K562 (cell line): ENCODE measurements around the gene CDC45. TPM values are rescaled to one million over a fixed set of nuclear protein-coding genes. Genes with fewer than 3 reads are reported as not detected.

ENCODE experiments used
- ARID3A ChIP-seq: IDR thresholded peaks from 2 replicates; pipeline ENCODE4 v1.6.1; 2012; ENCODE audit warnings: low read depth, low read length, improper control_type of control experiment, borderline replicate concordance
- E2F4 ChIP-seq: sonication (generic); formaldehyde crosslinking; IDR thresholded peaks from 2 replicates; pipeline ENCODE4 v1.8.0; 2022; ENCODE audit warnings: mild to moderate bottlenecking, low read depth, missing genetic modification reagents
- ETV1 ChIP-seq: fragments of 450-650 bp; conservative IDR thresholded peaks from 2 replicates; pipeline ENCODE4 v1.6.1; 2016; ENCODE audit warnings: missing genetic modification characterization, control low read depth, low read depth, missing compliant biosample characterization
- HIVEP1 ChIP-seq: fragments of 250-450 bp; sonication (Bioruptor Pico); IDR thresholded peaks from 2 replicates; pipeline ENCODE4 v1.4.0; 2020; ENCODE audit warnings: mild to moderate bottlenecking
- IRF2 ChIP-seq: sonication (generic); formaldehyde crosslinking; IDR thresholded peaks from 2 replicates; pipeline ENCODE4 v1.8.1; 2022; ENCODE audit warnings: mild to moderate bottlenecking, missing genetic modification reagents
- POLR2G ChIP-seq: fragments of 200-400 bp; formaldehyde crosslinking; IDR thresholded peaks from 2 replicates; pipeline ENCODE4 v1.6.1; 2017; ENCODE audit warnings: low read depth, mild to moderate bottlenecking, antibody characterized with exemption, low read length, moderate library complexity
- PTBP1 ChIP-seq: fragments of 200-400 bp; formaldehyde crosslinking; IDR thresholded peaks from 2 replicates; pipeline ENCODE4 v1.6.1; 2017; ENCODE audit warnings: low read depth, low read length
- RREB1 ChIP-seq: fragments of 250-450 bp; sonication (Bioruptor Pico); IDR thresholded peaks from 2 replicates; pipeline ENCODE4 v1.4.0; 2020
- SIRT6 ChIP-seq: IDR thresholded peaks from one replicate; pipeline ENCODE4 v1.6.1; 2012; ENCODE audit warnings: low read depth, mild to moderate bottlenecking, control low read depth, inconsistent platforms, low read length, moderate library complexity
- SMAD3 ChIP-seq: fragments of 450-650 bp; formaldehyde crosslinking; conservative IDR thresholded peaks from 2 replicates; pipeline ENCODE4 v1.4.0; 2020; ENCODE audit warnings: mild to moderate bottlenecking
- SREBF2 ChIP-seq: sonication (generic); formaldehyde crosslinking; IDR thresholded peaks from 2 replicates; pipeline ENCODE4 v1.4.0; 2020; ENCODE audit warnings: mild to moderate bottlenecking, missing genetic modification reagents
- TAF7 ChIP-seq: fragments of 450-650 bp; IDR thresholded peaks from 2 replicates; pipeline ENCODE4 v1.6.1; 2016; ENCODE audit warnings: missing genetic modification characterization, missing compliant biosample characterization
- WHSC1 ChIP-seq: IDR thresholded peaks from one replicate; pipeline ENCODE4 v1.6.1; 2012; ENCODE audit warnings: low read length, control low read depth, inconsistent platforms
- ZKSCAN8 ChIP-seq: fragments of 200-800 bp; sonication (Bioruptor generic); IDR thresholded peaks from 2 replicates; pipeline ENCODE4 v1.6.1; 2016; ENCODE audit warnings: missing genetic modification characterization, missing compliant biosample characterization
- ZNF224 ChIP-seq: sonication (generic); formaldehyde crosslinking; IDR thresholded peaks from 2 replicates; pipeline ENCODE4 v1.8.0; 2022; ENCODE audit warnings: mild to moderate bottlenecking, missing genetic modification reagents
- ZNF717 ChIP-seq: fragments of 250-450 bp; sonication (Bioruptor Pico); IDR thresholded peaks from 2 replicates; pipeline ENCODE4 v1.5.0; 2021
- polyA plus RNA-seq, 8 experiments: library from polyadenylated mRNA; depleted of rRNA in 4 of 8; stranded (reverse) in 5 of 8; unstranded in 3 of 8; fragments of >200 nt; fragmentation: Nextera tagmentation in 2 of 8; fragmentation: Illumina TruSeq in 1 of 8; extraction: Ambion mirVana in 2 of 8; extraction: Trizol in 1 of 8; gene quantifications; 2 replicates each; pipeline versions ENCODE4 v1.2.1 to v1.2.3, GENCODE V29; 2011 to 2014; ENCODE audit warnings: inconsistent platforms in 1 of 8, missing spikeins in 1 of 8
- total RNA-seq, 7 experiments: library from RNA; depleted of rRNA in 6 of 7; stranded (reverse); fragments of >200 nt in 6 of 7; fragmentation: Illumina TruSeq in 2 of 7; extraction: Trizol in 2 of 7; gene quantifications; 2 replicates each; pipeline versions ENCODE4 v1.2.1 to v1.2.3, GENCODE V29; 2011 to 2021; ENCODE audit warnings: low replicate concordance in 1 of 7
- TF ChIP-seq, protein P1 (sequence below): fragments of 200-800 bp; sonication (Bioruptor generic); IDR thresholded peaks from 2 replicates; pipeline ENCODE4 v1.6.1; 2017; ENCODE audit warnings: missing genetic modification characterization, missing compliant biosample characterization

The CDC45 gene
- total and polyA plus RNA-seq, 9 of the 15 experiments (the other 6 are each of a cell fraction or from before 2014, with no cell fraction given) = 251 to 580 (median 410) TPM

DNA sequence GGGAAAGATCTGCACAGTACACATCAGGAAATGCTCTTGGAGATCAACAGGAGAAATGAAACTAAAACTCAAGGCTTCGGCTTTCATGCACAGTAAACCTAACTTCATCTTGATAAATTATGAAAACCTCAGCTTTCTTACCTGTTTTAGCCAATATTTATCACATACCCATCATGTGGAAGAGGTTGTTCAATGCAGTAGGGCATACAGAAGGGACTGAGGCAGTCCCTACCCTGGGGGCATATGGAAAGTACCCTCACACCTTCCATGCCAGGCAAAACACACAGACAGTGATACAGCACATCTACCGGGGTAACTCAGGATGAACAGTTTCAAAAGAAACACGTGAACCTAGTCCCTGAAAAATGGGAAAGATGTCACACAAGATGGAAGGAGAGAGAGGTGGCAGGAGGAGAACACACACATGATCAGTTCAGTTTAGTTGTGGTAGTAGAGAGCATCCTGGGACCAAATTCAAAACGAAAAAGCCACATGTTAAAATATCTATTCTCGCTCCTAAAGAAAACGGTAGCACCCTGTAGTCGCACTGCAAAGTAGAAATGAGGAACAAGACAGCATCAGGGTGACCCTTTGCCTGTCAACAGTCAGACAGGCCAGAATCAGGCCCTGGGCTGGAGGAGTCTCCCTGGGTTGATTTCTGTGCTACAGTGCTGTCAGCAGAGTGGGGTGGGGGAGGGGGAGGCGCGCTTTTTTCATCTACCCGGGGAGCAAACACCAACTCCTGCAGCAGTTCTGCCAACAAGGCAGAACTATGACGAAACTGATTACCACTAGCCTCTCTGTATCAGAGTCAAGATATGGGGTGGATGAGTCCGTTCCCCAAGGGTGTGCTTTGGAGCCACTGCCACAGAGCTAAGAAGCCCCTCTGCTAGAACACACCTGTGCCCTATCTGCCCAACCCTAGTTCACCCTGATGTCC, 49.5 kb upstream of the CDC45 start (continued):
- TF ChIP-seq POLR2G (no peak), WHSC1 (peak; percentile 23), ARID3A (0 out of 2 replicates have a peak, but pooled peaks have one; percentile 46), PTBP1 (peak; percentile 56; the same call in 1 of the 2 replicates), E2F4 (no peak), RREB1 (no peak), ZNF224 (CRISPR knock-in tag) (no peak), TAF7 (tag) (0 out of 2 replicates have a peak, but pooled peaks have one; percentile 8), SIRT6 (no peak), ZKSCAN8 (CRISPR knock-in tag) (no peak), ETV1 (tag) (no peak), SMAD3 (CRISPR knock-in tag) (peak; percentile 58; the same call in 1 of the 2 replicates), SREBF2 (CRISPR knock-in tag) (no peak), HIVEP1 (no peak), ZNF717 (CRISPR knock-in tag) (no peak), IRF2 (no peak)
- TF ChIP-seq, protein P1, sequence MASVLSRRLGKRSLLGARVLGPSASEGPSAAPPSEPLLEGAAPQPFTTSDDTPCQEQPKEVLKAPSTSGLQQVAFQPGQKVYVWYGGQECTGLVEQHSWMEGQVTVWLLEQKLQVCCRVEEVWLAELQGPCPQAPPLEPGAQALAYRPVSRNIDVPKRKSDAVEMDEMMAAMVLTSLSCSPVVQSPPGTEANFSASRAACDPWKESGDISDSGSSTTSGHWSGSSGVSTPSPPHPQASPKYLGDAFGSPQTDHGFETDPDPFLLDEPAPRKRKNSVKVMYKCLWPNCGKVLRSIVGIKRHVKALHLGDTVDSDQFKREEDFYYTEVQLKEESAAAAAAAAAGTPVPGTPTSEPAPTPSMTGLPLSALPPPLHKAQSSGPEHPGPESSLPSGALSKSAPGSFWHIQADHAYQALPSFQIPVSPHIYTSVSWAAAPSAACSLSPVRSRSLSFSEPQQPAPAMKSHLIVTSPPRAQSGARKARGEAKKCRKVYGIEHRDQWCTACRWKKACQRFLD (CRISPR knock-in tag) = no peak
